ENCODE results near the gene SLAMF7.

The SLAMF7 gene

GRCh38 chr1:160758521-160758920 is 19.5 kb downstream of the SLAMF7 start:
- in situ Hi-C loops (cut with MboI; ENCODE audit: low sequenced_read_pairs): no loop called here
- H3K4me3 ChIP-seq: no peak overlapping the region
- no peaks in the 10 kb centered on the region for H3K9me3 ChIP-seq
- no peaks in the 10 kb centered on the region for H3K36me3 ChIP-seq (replicated peaks)
- no peaks in the 10 kb centered on the region for H3K27me3 ChIP-seq (ENCODE audit: low read depth)
- no peak for DNase-seq (ENCODE audit: low spot score in 2 of 2)
- H3K4me1 ChIP-seq: no peaks in the 10 kb centered on the region

- Histone ChIP-seq H3K9me3 (no peaks in the 10 kb centered on the region), H3K36me3 (replicated peaks) (no peaks in the 10 kb centered on the region), H3K4me1 (no peaks in the 10 kb centered on the region), H3K27me3 (ENCODE audit: low read depth) (no peaks in the 10 kb centered on the region), H3K4me3 (no peak overlapping the region)
- in situ Hi-C loops (cut with MboI; ENCODE audit: low sequenced_read_pairs): no loop called here
- DNase-seq (ENCODE audit: low spot score in 2 of 2): no peak
These were observed 20.7 kb downstream of the SLAMF7 start for GRCh38 chr1:160759740-160760139.

GRCh38 chr1:160761046-160761445 is 22.0 kb downstream of the SLAMF7 start:
- Histone ChIP-seq H3K27me3 (ENCODE audit: low read depth) (no peaks in the 10 kb centered on the region), H3K36me3 (replicated peaks) (no peaks in the 10 kb centered on the region), H3K4me3 (no peak overlapping the region), H3K9me3 (no peaks in the 10 kb centered on the region), H3K4me1 (no peaks in the 10 kb centered on the region)
- no peak for DNase-seq (ENCODE audit: low spot score in 2 of 2)
- in situ Hi-C loops (cut with MboI; ENCODE audit: low sequenced_read_pairs): no loop called here

- H3K36me3 ChIP-seq (replicated peaks): no peaks in the 10 kb centered on the region
- in situ Hi-C loops (cut with MboI; ENCODE audit: low sequenced_read_pairs): no loop called here
- no peak overlapping the region for H3K4me3 ChIP-seq
- no peaks in the 10 kb centered on the region for H3K27me3 ChIP-seq (ENCODE audit: low read depth)
- no peaks in the 10 kb centered on the region for H3K4me1 ChIP-seq
- H3K9me3 ChIP-seq: no peaks in the 10 kb centered on the region
- no peak for DNase-seq (ENCODE audit: low spot score in 2 of 2)
These were observed 22.8 kb downstream of the SLAMF7 start for GRCh38 chr1:160761886-160762285.

- Histone ChIP-seq H3K9me3 (no peaks in the 10 kb centered on the region), H3K4me3 (no peak overlapping the region)
- in situ Hi-C loops (cut with MboI; ENCODE audit: low sequenced_read_pairs): no loop called here
These were observed 24.9 kb downstream of the SLAMF7 start for GRCh38 chr1:160763993-160764392.

GRCh38 chr1:160767395-160768294 is 28.6 kb downstream of the SLAMF7 start:
- Histone ChIP-seq H3K36me3 (replicated peaks) (no peaks in the 10 kb centered on the region), H3K4me1 (no peaks in the 10 kb centered on the region), H3K9me3 (no peaks in the 10 kb centered on the region), H3K4me3 (no peak overlapping the region), H3K27me3 (ENCODE audit: low read depth) (no peaks in the 10 kb centered on the region)
- no peak for DNase-seq (ENCODE audit: low spot score in 2 of 2)
- in situ Hi-C loops (cut with MboI; ENCODE audit: low sequenced_read_pairs): no loop called here

More at GRCh38 chr1:160763993-160764392, 24.9 kb downstream of the SLAMF7 start:
- Histone ChIP-seq H3K27me3 (ENCODE audit: low read depth) (no peaks in the 10 kb centered on the region), H3K36me3 (replicated peaks) (no peaks in the 10 kb centered on the region), H3K4me1 (no peaks in the 10 kb centered on the region)
- no peak for DNase-seq (ENCODE audit: low spot score in 2 of 2)

GRCh38 chr1:160768295-160768657 is 29.2 kb downstream of the SLAMF7 start:
- H3K9me3 ChIP-seq: no peaks in the 10 kb centered on the region
- no peak overlapping the region for H3K4me3 ChIP-seq
- no peaks in the 10 kb centered on the region for H3K36me3 ChIP-seq (replicated peaks)
- no peaks in the 10 kb centered on the region for H3K4me1 ChIP-seq
- in situ Hi-C loops (cut with MboI; ENCODE audit: low sequenced_read_pairs): no loop called here
- H3K27me3 ChIP-seq (ENCODE audit: low read depth): no peaks in the 10 kb centered on the region
- peak in 1 of 2 experiments; percentile 62 for DNase-seq (ENCODE audit: low spot score in 2 of 2)

- DNase-seq (ENCODE audit: low spot score in 2 of 2): no peak
These were observed 33.3 kb downstream of the SLAMF7 start for GRCh38 chr1:160772331-160772730.

GRCh38 chr1:160773093-160773492 is 34.0 kb downstream of the SLAMF7 start:
- no peaks in the 10 kb centered on the region for H3K9me3 ChIP-seq
- H3K4me3 ChIP-seq: no peak overlapping the region
- no peaks in the 10 kb centered on the region for H3K36me3 ChIP-seq (replicated peaks)
- no peak for DNase-seq (ENCODE audit: low spot score in 2 of 2)
- in situ Hi-C loops (cut with MboI; ENCODE audit: low sequenced_read_pairs): no loop called here
- H3K4me1 ChIP-seq: no peaks in the 10 kb centered on the region
- no peaks in the 10 kb centered on the region for H3K27me3 ChIP-seq (ENCODE audit: low read depth)

More at GRCh38 chr1:160772331-160772730, 33.3 kb downstream of the SLAMF7 start:
- H3K9me3 ChIP-seq: no peaks in the 10 kb centered on the region
- H3K36me3 ChIP-seq (replicated peaks): no peaks in the 10 kb centered on the region
- in situ Hi-C loops (cut with MboI; ENCODE audit: low sequenced_read_pairs): no loop called here
- H3K4me3 ChIP-seq: no peak overlapping the region
- no peaks in the 10 kb centered on the region for H3K4me1 ChIP-seq
- H3K27me3 ChIP-seq (ENCODE audit: low read depth): no peaks in the 10 kb centered on the region

- DNase-seq (ENCODE audit: low spot score in 2 of 2): no peak
- in situ Hi-C loops (cut with MboI; ENCODE audit: low sequenced_read_pairs): no loop called here
- no peaks in the 10 kb centered on the region for H3K36me3 ChIP-seq (replicated peaks)
- H3K4me3 ChIP-seq: no peak overlapping the region
- no peaks in the 10 kb centered on the region for H3K9me3 ChIP-seq
- H3K27me3 ChIP-seq (ENCODE audit: low read depth): no peaks in the 10 kb centered on the region
- H3K4me1 ChIP-seq: no peaks in the 10 kb centered on the region
These were observed 36.1 kb downstream of the SLAMF7 start for GRCh38 chr1:160774886-160775719.

GRCh38 chr1:160776178-160776577 is 37.1 kb downstream of the SLAMF7 start:
- DNase-seq (ENCODE audit: low spot score in 2 of 2): no peak
- in situ Hi-C loops (cut with MboI; ENCODE audit: low sequenced_read_pairs): no loop called here
- H3K4me1 ChIP-seq: no peaks in the 10 kb centered on the region
- H3K4me3 ChIP-seq: no peak overlapping the region
- H3K9me3 ChIP-seq: no peaks in the 10 kb centered on the region
- no peaks in the 10 kb centered on the region for H3K27me3 ChIP-seq (ENCODE audit: low read depth)
- H3K36me3 ChIP-seq (replicated peaks): no peaks in the 10 kb centered on the region

GRCh38 chr1:160777486-160778089 is 38.5 kb downstream of the SLAMF7 start:
- Histone ChIP-seq H3K4me3 (no peak overlapping the region), H3K36me3 (replicated peaks) (no peaks in the 10 kb centered on the region), H3K4me1 (no peaks in the 10 kb centered on the region), H3K9me3 (no peaks in the 10 kb centered on the region), H3K27me3 (ENCODE audit: low read depth) (no peaks in the 10 kb centered on the region)
- peak; percentile 41 to 68 for DNase-seq (ENCODE audit: low spot score in 2 of 2)
- in situ Hi-C loops (cut with MboI; ENCODE audit: low sequenced_read_pairs): no loop called here

GRCh38 chr1:160778976-160779375 is 39.9 kb downstream of the SLAMF7 start:
- DNase-seq (ENCODE audit: low spot score in 2 of 2): no peak
- H3K9me3 ChIP-seq: no peaks in the 10 kb centered on the region
- H3K27me3 ChIP-seq (ENCODE audit: low read depth): no peaks in the 10 kb centered on the region
- H3K4me3 ChIP-seq: no peak overlapping the region
- in situ Hi-C loops (cut with MboI; ENCODE audit: low sequenced_read_pairs): no loop called here
- no peaks in the 10 kb centered on the region for H3K4me1 ChIP-seq
- no peaks in the 10 kb centered on the region for H3K36me3 ChIP-seq (replicated peaks)
